ENCODE measurements around the gene INPP5E.

INPP5E gene

GRCh38 chr9:136445799-136446198 is 6.2 kb upstream of the INPP5E start:
- Mint-ChIP-seq H3K27me3 (ENCODE audit: low read depth, poor library complexity) (no peaks in the 10 kb centered on the region), H3K27ac (no peak overlapping the region), H3K9me3 (no peaks in the 10 kb centered on the region), H3K36me3 (ENCODE audit: low read depth) (peaks cover 63% of the 10 kb centered on the region), H3K4me1 (no peaks in the 10 kb centered on the region), H3K4me3 (no peak overlapping the region)
- no peak for TF ChIP-seq CTCF (IDR thresholded peaks at IDR 0.05)
- no peak for DNase-seq

GRCh38 chr9:136444102-136444501 is 4.5 kb upstream of the INPP5E start:
- no peak for TF ChIP-seq CTCF (IDR thresholded peaks at IDR 0.05)
- Mint-ChIP-seq H3K9me3 (no peaks in the 10 kb centered on the region), H3K4me3 (no peak overlapping the region), H3K27ac (no peak overlapping the region), H3K27me3 (ENCODE audit: low read depth, poor library complexity) (no peaks in the 10 kb centered on the region), H3K4me1 (peaks cover 6% of the 10 kb centered on the region), H3K36me3 (ENCODE audit: low read depth) (peaks cover 60% of the 10 kb centered on the region)
- DNase-seq = no peak

- H3K27ac Mint-ChIP-seq = no peak overlapping the region
- H3K9me3 Mint-ChIP-seq = no peaks in the 10 kb centered on the region
- H3K27me3 Mint-ChIP-seq (ENCODE audit: low read depth, poor library complexity) = no peaks in the 10 kb centered on the region
- H3K4me3 Mint-ChIP-seq = no peak overlapping the region
- no peak for DNase-seq
- peaks cover 6% of the 10 kb centered on the region for H3K4me1 Mint-ChIP-seq
- H3K36me3 Mint-ChIP-seq (ENCODE audit: low read depth) = peaks cover 59% of the 10 kb centered on the region
- TF ChIP-seq CTCF (IDR thresholded peaks at IDR 0.05) = no peak
These were observed 4.0 kb upstream of the INPP5E start for GRCh38 chr9:136443687-136444086.

GRCh38 chr9:136443087-136443486 is 3.4 kb upstream of the INPP5E start:
- Mint-ChIP-seq H3K4me3 (no peak overlapping the region), H3K4me1 (peaks cover 10% of the 10 kb centered on the region), H3K27me3 (ENCODE audit: low read depth, poor library complexity) (no peaks in the 10 kb centered on the region), H3K9me3 (no peaks in the 10 kb centered on the region), H3K36me3 (ENCODE audit: low read depth) (peaks cover 53% of the 10 kb centered on the region), H3K27ac (no peak overlapping the region)
- no peak for DNase-seq
- TF ChIP-seq CTCF (IDR thresholded peaks at IDR 0.05) = no peak

GRCh38 chr9:136442265-136442664 is 2.6 kb upstream of the INPP5E start:
- TF ChIP-seq CTCF (IDR thresholded peaks at IDR 0.05) = no peak
- DNase-seq = no peak
- H3K27ac Mint-ChIP-seq = no peak overlapping the region
- no peak overlapping the region for H3K4me3 Mint-ChIP-seq
- no peaks in the 10 kb centered on the region for H3K27me3 Mint-ChIP-seq (ENCODE audit: low read depth, poor library complexity)
- peaks cover 47% of the 10 kb centered on the region for H3K36me3 Mint-ChIP-seq (ENCODE audit: low read depth)
- peaks cover 18% of the 10 kb centered on the region for H3K4me1 Mint-ChIP-seq
- H3K9me3 Mint-ChIP-seq = no peaks in the 10 kb centered on the region

- no peaks in the 10 kb centered on the region for H3K9me3 Mint-ChIP-seq
- TF ChIP-seq CTCF (IDR thresholded peaks at IDR 0.05) = no peak
- H3K4me3 Mint-ChIP-seq = no peak overlapping the region
- no peaks in the 10 kb centered on the region for H3K27me3 Mint-ChIP-seq (ENCODE audit: low read depth, poor library complexity)
- H3K27ac Mint-ChIP-seq = no peak overlapping the region
- no peak for DNase-seq
- H3K36me3 Mint-ChIP-seq (ENCODE audit: low read depth) = peaks cover 48% of the 10 kb centered on the region
- H3K4me1 Mint-ChIP-seq = peaks cover 23% of the 10 kb centered on the region
These were observed 2.1 kb upstream of the INPP5E start for GRCh38 chr9:136441681-136442245.

Data from nephron progenitor cell (in vitro differentiated cells).